GM10248 (cell line): ENCODE results near the gene ACYP1.

ENCODE experiments used
- CTCF ChIA-PET: fragments of 300-600 bp; sonication (Branson Sonifier 250); formaldehyde crosslinking; extraction: SDS; loops from one replicate; lab custom pipeline; 2021; ENCODE audit warnings: antibody characterized with exemption; lab: Yijun Ruan, JAX
- POLR2A ChIA-PET: fragments of 350-650 bp; sonication (Branson Sonifier 250); formaldehyde crosslinking; extraction: SDS; loops from one replicate; lab custom pipeline; 2020; ENCODE audit warnings: antibody characterized with exemption; lab: Yijun Ruan, JAX
- DNase-seq: peaks from one replicate; pipeline ENCODE4 v3.0.0; 2012; ENCODE audit errors: extremely low spot score
- CTCF ChIP-seq: IDR thresholded peaks from 2 replicates; pipeline ENCODE4 v1.5.1; 2012; ENCODE audit warnings: mild to moderate bottlenecking, low read depth; ENCODE audit errors: extremely low read depth, missing control alignments, control extremely low read depth

The ACYP1 gene

GRCh38 chr14:75067212-75067611 is 3.4 kb upstream of the ACYP1 start:
- TF ChIP-seq CTCF: no peak
- ChIA-PET CTCF (interaction anchor here (1.7 to 3.6 kb wide), 2 partner anchors 22 to 162 kb away, joined by 4 to 12 read pairs; no protein-coding TSS in a partner anchor), POLR2A (no interaction called here)
- DNase-seq: no peak

GRCh38 chr14:75066691-75067090 is 2.9 kb upstream of the ACYP1 start:
- ChIA-PET POLR2A (no interaction called here), CTCF (interaction anchor here (1.1 to 3.6 kb wide), 3 partner anchors 22 to 121 kb away, joined by 3 to 12 read pairs (median 12); partner anchors contain the start of gene EIF2B2)
- TF ChIP-seq CTCF: no peak
- DNase-seq: no peak

GRCh38 chr14:75064205-75064567 is 362 bp upstream of the ACYP1 start:
- CTCF ChIA-PET: interaction anchor here (0.9 to 5.2 kb wide), 8 partner anchors 11 to 240 kb away, joined by 3 to 27 read pairs (median 7); no protein-coding TSS in a partner anchor
- POLR2A ChIA-PET: interaction anchor here (0.6 kb wide), 1 partner anchor 13 kb away, joined by 3 read pairs; no protein-coding TSS in a partner anchor
- TF ChIP-seq CTCF: no peak
- no peak for DNase-seq

GRCh38 chr14:75063013-75063412 is 811 bp downstream of the ACYP1 start:
- no peak for TF ChIP-seq CTCF
- POLR2A ChIA-PET: no interaction called here
- no peak for DNase-seq
- CTCF ChIA-PET: interaction anchor here (1.0 to 5.2 kb wide), 6 partner anchors 11 to 241 kb away, joined by 3 to 27 read pairs (median 6); no protein-coding TSS in a partner anchor

- TF ChIP-seq CTCF: no peak
- DNase-seq: no peak
- CTCF ChIA-PET: interaction anchor here (1.0 kb wide), 1 partner anchor 28 kb away, joined by 3 read pairs; no protein-coding TSS in a partner anchor
- POLR2A ChIA-PET: no interaction called here
Measured at GRCh38 chr14:75060420-75060819, 3.4 kb downstream of the ACYP1 start.

GRCh38 chr14:75059642-75060041 is 4.2 kb downstream of the ACYP1 start:
- POLR2A ChIA-PET: no interaction called here
- TF ChIP-seq CTCF: no peak
- no peak for DNase-seq
- CTCF ChIA-PET: interaction anchor here (1.0 kb wide), 1 partner anchor 29 kb away, joined by 3 read pairs; no protein-coding TSS in a partner anchor

- CTCF ChIA-PET: no interaction called here
- TF ChIP-seq CTCF: no peak
- DNase-seq: no peak
- POLR2A ChIA-PET: no interaction called here
Measured at GRCh38 chr14:75054421-75054820, 9.4 kb downstream of the ACYP1 start.
